Activated CD8-positive, alpha-beta memory T cell treated with anti-CD3 and anti-CD28 coated beads, Interleukin-2, amount 50 U/mL, for 48 hours (primary cell): Measurements from ENCODE around the gene PON3.

Source experiments
- DNase-seq: peaks from one replicate; pipeline ENCODE4 v3.0.0-alpha.2; 2020

The PON3 gene

GRCh38 chr7:95338832-95339231, 57.3 kb downstream of the PON3 start:
- no peak for DNase-seq

DNA sequence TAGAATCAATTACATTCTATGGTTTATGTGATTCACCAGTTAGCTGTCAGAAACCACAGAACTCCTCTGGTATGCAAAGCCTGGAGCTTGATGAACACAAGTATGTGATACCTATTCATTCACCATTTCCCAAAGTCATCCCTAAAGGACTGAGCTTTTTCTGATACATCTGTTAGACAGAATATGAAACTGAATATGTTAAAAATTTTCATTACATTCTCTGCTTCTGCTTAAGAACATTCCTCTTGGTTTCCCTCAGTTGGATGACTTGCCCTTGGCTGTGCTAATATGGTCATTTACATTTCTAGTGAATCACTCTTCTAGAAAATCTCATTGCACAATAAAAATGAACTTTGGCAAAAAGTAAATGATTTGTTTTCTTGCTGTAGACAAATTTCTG, 61.1 kb downstream of the PON3 start:
- DNase-seq = no peak

- DNase-seq = no peak
These were observed 61.7 kb downstream of the PON3 start for GRCh38 chr7:95334447-95334846.

GRCh38 chr7:95330961-95331337, 65.2 kb downstream of the PON3 start:
- no peak for DNase-seq

GRCh38 chr7:95330204-95330960, 65.8 kb downstream of the PON3 start:
- no peak for DNase-seq

DNA sequence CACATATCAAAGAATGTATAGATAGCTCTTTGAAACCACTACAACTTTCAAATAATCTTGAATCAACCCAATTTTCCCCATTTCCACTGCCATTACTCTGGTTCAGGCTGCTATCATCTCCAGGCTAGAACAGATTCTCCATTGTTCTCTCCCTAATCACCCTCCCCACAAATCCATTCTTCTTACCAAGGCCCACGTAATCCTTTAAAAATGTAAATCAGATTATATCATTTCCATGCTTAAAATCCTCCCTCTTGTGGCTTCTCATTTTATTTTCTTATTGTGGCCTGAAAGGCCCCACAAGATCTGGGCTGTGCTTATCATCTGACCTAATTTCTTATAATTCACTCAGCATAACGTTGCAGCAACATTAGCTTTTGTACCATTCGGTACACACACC, 68.8 kb downstream of the PON3 start:
- no peak for DNase-seq

GRCh38 chr7:95324431-95324830, 71.7 kb downstream of the PON3 start, which contains the start of gene PON1:
PON1 (minus strand) TSS chr7:95324532; CDS start chr7:95324475, 57 bp downstream.
- DNase-seq = no peak

GRCh38 chr7:95323410-95324129, 72.6 kb downstream of the PON3 start:
- DNase-seq = no peak

GRCh38 chr7:95322854-95323253, 73.3 kb downstream of the PON3 start:
- no peak for DNase-seq

DNA sequence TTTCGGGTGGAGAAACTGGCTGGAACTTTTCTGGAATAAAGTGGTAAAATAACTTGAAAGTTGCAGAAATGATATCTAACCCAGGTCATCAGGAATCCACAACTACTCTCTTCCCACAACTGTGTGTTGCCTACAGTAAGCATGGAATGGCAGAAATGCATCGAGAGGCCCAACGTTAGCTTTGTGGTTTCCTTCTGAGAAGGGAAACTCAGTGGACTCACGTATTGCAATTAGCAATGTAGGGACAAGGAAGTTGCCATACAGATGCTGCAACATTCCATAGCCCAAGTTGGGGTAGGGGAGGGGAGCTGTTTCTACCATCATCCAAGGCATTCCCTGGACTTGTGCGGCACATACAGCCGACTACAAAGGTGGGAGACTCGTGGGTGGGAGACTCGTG, 73.8 kb downstream of the PON3 start:
- DNase-seq = no peak

GRCh38 chr7:95321720-95322119, 74.5 kb downstream of the PON3 start:
- no peak for DNase-seq

DNA sequence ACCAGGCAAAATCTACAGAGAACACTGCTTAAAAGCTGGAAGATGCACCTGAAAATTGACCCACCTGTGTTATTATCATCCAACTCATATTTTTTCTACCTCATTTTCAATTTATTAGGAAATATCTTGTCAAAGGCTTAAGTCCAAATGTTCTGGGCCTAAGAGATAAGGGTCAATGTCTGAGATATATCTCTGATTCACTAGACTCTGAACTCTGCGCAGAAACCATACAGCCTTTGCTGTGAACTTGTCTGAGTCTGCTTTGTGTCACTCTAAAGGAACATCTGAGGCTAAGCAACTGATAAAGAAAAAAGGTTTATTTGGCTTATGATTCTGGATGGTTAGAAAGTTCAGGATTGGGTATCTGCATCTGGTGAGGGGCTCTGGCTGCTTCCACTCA, 75.5 kb downstream of the PON3 start:
- no peak for DNase-seq

DNA sequence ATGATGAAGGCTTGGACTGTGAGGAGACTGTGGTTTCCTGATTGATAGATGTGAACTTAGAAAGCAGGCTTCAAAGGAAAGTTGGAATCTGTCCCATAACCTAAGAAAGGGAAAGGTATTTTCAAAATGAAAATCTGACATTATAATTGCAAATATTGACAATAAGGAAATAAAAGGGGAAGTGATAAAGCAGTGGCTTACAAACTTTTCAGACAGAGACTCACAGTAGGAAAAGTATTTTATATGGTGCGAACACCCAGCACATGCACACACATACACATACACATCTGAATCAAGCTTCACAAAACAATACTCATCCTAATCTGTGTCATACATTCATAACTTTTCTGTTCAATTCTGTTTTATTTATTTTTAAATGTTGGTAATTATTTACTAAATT, 76.6 kb downstream of the PON3 start:
- DNase-seq = no peak

- no peak for DNase-seq
These were observed 77.6 kb downstream of the PON3 start for GRCh38 chr7:95318501-95319100.

DNA sequence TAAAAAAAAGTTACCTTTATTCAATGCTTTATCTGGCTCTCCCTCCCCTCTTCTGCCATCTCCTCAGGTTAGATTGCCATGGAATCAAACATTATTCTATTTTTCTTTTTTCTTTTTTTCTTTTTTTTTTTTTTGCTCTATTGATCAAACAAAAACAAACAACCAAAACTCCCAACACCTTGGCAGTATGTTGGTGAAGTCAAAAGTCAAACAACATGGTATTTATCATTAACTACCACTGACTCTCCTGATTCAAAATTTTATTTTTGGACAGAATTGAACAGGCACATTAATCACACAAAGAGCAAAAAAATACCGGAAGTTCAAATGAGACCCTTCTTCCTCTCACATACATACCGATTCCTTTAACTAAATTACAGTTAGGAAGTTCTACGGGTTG, 78.2 kb downstream of the PON3 start:
- DNase-seq = no peak

DNA sequence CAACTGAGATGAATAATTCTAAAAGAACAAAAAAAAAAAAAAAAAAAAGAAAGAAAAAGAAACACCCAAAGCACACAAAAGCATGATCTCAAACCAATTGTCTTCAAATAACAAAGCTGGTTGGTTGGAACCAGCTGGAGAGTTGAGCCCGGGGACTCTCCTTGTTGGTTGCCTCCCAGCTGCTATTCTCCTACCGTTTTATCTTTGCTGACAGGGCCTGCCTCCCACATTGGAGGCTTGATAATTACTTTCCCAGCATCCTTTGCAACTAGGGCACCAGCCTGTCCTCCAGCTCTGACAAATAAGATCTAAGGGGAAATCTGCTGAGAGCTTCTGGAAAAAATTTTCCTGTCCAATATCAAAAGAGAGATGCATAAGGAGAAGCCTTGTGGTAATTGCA, 78.6 kb downstream of the PON3 start:
- DNase-seq = no peak

DNA sequence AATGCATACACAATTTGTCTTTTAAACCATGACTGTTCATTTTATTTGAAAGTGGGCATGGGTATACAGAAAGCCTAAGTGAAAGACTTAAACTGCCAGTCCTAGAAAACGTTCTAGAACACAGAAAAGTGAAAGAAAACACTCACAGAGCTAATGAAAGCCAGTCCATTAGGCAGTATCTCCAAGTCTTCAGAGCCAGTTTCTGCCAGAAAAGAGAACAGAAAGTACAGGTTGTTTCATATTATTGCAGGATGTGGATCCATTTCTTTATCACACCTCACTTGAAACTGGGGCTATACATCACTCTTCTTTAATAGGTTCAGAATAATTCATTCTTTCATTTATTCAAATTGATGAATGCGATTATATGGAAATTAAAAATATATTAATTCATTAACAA, 79.6 kb downstream of the PON3 start:
- no peak for DNase-seq

GRCh38 chr7:95312561-95312960, 83.6 kb downstream of the PON3 start:
- no peak for DNase-seq

DNA sequence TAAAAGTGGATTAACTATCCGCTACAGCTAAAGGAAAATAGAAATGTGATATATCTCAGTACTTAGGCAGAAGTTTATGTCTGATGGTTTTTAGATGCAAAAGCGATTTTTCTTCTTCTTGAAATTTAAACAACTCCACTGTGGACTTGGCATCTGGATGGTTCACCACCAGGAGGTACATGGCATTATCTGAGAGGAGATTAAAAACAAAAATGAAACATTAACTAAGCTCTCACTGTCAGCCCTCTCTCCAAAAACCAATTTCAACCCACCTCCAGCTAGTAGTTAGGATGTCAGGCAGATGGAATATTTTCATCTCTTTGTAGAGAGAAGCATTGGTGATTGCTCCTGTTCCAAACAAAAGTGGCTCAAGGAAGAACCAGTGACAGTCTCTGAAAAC, 84.8 kb downstream of the PON3 start:
- no peak for DNase-seq

- no peak for DNase-seq
These were observed 86.2 kb downstream of the PON3 start for GRCh38 chr7:95309951-95310350.
